LNCAP (cell line): Measurements from ENCODE around the gene PRSS22.

Experiments
- TF ChIP-seq, protein P1 (sequence below): fragments of 450-650 bp; IDR thresholded peaks from 2 replicates; pipeline ENCODE4 v1.5.1; 2017; ENCODE audit warnings: mild to moderate bottlenecking

Gene PRSS22, protein sequence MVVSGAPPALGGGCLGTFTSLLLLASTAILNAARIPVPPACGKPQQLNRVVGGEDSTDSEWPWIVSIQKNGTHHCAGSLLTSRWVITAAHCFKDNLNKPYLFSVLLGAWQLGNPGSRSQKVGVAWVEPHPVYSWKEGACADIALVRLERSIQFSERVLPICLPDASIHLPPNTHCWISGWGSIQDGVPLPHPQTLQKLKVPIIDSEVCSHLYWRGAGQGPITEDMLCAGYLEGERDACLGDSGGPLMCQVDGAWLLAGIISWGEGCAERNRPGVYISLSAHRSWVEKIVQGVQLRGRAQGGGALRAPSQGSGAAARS

DNA sequence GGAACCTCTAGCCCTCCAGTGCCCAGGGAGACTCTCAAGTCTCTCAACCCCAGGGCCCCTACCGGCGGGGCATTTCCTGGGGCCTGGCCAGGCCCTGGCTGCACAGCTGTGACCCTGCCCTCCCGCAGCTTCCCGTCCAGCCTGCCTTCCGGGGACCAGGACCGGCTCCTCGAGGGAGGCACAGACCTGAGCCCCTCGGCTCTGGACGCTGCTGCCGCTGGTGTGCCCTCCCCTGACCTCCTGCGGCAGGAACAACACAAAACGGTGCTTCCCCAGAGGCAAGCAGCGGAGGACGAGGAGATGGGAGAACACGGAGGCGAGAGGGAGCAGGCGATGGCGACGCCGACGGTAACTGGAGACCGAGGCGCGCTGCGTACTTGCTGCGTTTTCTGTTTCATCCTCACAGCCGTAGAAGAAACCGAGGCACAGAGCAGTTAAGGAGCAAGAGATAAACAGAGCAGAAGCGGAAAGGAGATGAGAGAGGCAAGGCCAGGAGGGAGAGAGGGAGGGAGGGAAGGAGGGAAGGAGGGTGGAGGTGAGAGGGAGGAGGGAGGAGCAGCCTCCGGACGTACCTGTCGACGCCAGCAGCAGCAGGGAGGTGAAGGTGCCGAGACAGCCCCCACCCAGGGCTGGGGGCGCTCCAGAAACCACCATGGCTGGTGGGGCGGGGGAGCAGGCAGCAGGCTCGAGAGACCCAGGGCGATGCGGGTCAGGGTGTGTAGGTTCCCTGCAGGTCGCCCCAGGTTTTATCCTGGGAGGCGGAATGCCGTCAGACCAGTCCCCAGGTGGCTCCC lies at the start of gene PRSS22:
TSS of gene PRSS22 (minus strand) at position 720 of the 794 bp plus-strand sequence. CDS start at position 654, 66 bp downstream.
- TF ChIP-seq, protein P1, sequence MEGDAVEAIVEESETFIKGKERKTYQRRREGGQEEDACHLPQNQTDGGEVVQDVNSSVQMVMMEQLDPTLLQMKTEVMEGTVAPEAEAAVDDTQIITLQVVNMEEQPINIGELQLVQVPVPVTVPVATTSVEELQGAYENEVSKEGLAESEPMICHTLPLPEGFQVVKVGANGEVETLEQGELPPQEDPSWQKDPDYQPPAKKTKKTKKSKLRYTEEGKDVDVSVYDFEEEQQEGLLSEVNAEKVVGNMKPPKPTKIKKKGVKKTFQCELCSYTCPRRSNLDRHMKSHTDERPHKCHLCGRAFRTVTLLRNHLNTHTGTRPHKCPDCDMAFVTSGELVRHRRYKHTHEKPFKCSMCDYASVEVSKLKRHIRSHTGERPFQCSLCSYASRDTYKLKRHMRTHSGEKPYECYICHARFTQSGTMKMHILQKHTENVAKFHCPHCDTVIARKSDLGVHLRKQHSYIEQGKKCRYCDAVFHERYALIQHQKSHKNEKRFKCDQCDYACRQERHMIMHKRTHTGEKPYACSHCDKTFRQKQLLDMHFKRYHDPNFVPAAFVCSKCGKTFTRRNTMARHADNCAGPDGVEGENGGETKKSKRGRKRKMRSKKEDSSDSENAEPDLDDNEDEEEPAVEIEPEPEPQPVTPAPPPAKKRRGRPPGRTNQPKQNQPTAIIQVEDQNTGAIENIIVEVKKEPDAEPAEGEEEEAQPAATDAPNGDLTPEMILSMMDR: no peak

DNA sequence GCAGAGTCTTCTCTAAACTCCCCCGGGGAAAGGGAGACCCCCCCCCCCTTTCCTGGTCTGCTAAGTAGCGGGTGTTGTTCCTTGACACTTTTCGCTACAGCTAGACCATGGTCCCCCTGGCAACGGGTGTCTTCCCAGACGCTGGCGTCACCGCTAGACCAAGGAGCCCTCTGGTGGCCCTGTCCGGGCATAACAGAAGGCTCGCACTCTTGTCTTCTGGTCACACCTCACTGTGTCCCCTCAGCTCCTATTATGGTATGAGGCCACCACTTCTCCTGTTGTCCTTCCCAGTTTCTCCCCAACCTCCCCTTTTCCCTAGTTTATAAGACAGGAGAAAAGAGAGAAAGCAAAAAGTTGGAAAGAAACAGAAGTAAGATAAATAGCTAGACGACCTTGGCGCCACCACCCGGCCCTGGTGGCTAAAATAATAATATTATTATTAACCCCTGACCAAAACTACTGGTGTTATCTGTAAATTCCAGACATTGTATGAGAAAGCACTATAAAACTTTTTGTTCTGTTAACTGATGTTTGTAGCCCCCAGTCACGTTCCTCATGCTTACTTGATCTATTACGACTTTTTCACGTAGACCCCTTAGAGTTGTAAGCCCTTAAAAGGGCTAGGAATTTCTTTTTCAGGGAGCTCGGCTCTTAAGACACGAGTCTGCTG lies 49.2 kb upstream of the PRSS22 start:
- TF ChIP-seq, protein P1: peak; percentile 86

DNA sequence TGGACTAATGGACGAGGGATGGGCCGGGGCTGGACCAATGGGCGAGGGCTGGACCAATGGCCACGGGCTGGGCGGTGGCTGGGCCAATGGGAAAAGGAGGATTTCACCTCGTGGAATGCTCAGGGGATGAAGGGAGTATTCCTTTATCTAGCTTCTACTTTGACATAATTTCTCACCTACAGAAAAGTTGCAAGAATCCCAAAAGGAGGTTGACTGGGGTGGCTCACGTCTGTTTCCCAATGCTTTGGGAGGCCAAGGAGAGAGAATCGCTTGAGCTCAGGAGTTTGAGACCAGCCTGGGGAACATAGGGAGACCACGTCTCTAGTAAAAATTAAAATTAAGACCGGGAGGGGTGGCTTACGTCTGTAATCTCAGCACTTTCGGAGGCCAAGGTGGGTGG lies 48.0 kb upstream of the PRSS22 start:
- TF ChIP-seq, protein P1: no peak

DNA sequence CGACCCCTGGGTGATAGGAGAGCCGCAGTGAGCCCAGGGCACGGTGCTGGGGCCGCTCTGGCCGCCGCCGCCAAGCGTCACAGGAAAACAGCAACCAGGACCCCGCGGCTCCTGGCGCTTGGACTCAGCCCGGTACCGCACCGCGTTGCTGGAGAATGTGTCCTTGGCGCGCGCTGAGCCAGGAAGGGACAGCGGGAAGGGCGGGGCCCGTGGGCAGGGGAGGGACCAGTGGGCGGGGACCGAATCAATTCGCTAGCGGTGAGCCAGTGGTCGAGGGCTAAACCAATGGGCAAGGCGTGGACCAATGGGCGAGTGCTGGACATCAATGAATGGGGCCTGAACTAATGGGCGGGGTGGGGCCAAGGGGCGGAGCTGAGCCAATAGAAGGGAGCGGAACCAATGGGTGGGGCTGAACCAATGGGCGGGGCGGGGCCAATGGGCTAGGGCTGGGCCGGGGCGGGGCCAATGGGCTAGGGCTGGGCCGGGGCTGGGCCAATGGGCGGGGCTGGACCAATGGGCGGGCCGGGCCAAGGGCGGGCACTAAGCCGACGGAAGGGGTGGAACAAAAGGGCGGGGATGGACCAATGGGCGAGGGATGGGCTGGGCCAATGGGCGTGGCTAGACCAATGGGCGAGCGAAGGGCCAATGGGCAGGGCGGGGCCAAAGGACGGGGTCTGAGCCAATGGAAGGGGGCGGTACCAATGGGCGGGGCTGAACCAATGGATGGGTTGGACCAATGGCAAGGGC lies 47.4 kb upstream of the PRSS22 start:
- TF ChIP-seq, protein P1: no peak

DNA sequence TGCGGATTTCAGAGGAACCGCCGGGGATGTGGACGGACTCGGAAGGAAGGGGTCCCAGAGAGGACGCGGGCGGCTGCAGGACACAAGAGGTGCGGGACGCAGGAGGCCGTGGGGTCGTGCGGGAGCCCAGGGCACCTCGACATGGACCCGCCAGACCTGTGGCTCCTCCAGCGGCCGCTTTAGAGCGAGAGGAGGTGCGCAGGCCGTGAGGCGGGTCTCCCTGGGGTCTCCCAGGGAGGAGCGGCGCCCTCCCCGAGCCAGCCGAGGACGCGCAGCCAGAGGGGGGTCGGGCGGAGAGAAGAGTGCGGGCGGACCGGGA lies 46.9 kb upstream of the PRSS22 start:
- TF ChIP-seq, protein P1: no peak

DNA sequence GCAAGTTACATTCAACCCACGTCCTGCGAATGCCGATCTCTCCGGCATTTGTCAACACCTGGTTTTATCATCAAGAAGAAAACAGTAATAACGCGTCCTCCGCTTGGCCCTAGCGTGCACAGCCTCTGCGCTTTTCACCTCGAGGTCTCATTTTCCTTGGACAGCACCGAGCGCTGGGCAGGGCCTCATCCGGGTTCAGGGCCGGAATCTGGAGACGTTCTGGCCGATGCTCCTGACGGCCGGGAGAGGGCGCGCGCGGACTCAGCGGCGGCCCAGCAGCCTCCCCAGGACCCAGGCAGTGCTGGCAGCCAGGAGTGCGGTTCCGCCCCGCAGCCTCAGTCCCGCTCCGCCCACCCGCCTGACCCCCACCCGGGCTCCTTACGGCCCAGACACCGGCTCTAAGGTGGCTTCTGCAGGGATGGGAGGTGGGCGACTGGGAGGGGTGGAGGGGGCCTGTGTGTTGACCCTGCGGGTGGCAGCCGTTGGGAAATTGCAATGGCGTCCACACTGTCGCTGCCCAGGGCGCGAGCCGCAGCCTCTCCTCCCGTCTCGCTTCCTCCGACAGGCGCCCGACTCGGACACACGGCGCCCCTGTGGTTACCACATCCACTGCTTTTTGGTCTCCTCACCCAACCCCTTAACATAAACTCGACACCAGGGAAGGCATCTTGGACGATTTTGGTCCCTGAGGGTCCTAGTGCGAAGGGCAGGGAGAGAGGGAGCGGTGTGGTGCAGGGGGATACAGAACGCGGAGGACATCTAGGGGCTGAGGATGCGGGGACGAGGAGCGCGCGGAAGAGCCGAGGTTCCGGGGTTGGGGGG lies 46.3 kb upstream of the PRSS22 start:
- TF ChIP-seq, protein P1: peak; percentile 92
